WTC11 (cell line): ENCODE measurements around the gene NANOS1. TPM values are rescaled to one million over a fixed set of nuclear protein-coding genes. Genes with fewer than 3 reads are reported as not detected.

Experiments
- ATAC-seq: fragments of 200-7000 bp; cut with Tn5 transposase; 2 replicates; pipeline ENCODE4 v1.10.0; 2021; ENCODE audit warnings: mild to moderate bottlenecking, moderate library complexity
- CTCF ChIA-PET: fragments of 300-600 bp; sonication (Branson Sonifier 250); formaldehyde crosslinking; loops from one replicate; lab custom pipeline; 2021; ENCODE audit warnings: antibody characterized with exemption; lab: Charles Lee
- POLR2A ChIA-PET: fragments of 350-600 bp; sonication (Branson Sonifier 250); formaldehyde crosslinking; loops from one replicate; lab custom pipeline; 2021; ENCODE audit warnings: antibody characterized with exemption; lab: Charles Lee
- DNase-seq: peaks from one replicate; pipeline ENCODE4 v3.0.0; 2021; ENCODE audit warnings: low spot score
- H3K27ac Mint-ChIP-seq: 2 replicates; pipeline ENCODE4 v1.8.0; 2021; ENCODE audit warnings: mixed read lengths
- H3K27me3 Mint-ChIP-seq: 2 replicates; pipeline ENCODE4 v1.8.0; 2021; ENCODE audit warnings: low read depth, mild to moderate bottlenecking, moderate library complexity, mixed read lengths
- H3K36me3 Mint-ChIP-seq: 2 replicates; pipeline ENCODE4 v1.8.0; 2021; ENCODE audit warnings: mixed read lengths
- H3K4me1 Mint-ChIP-seq: 2 replicates; pipeline ENCODE4 v1.8.0; 2022; ENCODE audit warnings: mixed read lengths
- H3K4me3 Mint-ChIP-seq: 2 replicates; pipeline ENCODE4 v1.8.0; 2021; ENCODE audit warnings: mild to moderate bottlenecking, moderate library complexity, mixed read lengths
- H3K9me3 Mint-ChIP-seq: 2 replicates; pipeline ENCODE4 v1.8.0; 2021; ENCODE audit warnings: mixed read lengths
- ATF3 ChIP-seq: sonication (generic); formaldehyde crosslinking; conservative IDR thresholded peaks from 2 replicates; pipeline ENCODE4 v1.8.1; 2022; ENCODE audit warnings: mild to moderate bottlenecking, missing genetic modification reagents
- CDX4 ChIP-seq: fragments of 250-450 bp; sonication (Bioruptor Pico); IDR thresholded peaks from 2 replicates; pipeline ENCODE4 v1.9.0; 2021; ENCODE audit warnings: moderate library complexity, mild to moderate bottlenecking, inconsistent platforms, borderline replicate concordance
- E2F4 ChIP-seq: sonication (generic); formaldehyde crosslinking; IDR thresholded peaks from 2 replicates; pipeline ENCODE4 v1.8.1; 2022; ENCODE audit warnings: low read depth, mild to moderate bottlenecking, moderate library complexity, missing genetic modification reagents, borderline replicate concordance
- FOXJ3 ChIP-seq: sonication (generic); formaldehyde crosslinking; IDR thresholded peaks from 2 replicates; pipeline ENCODE4 v1.9.0; 2021; ENCODE audit warnings: missing genetic modification reagents, mild to moderate bottlenecking, borderline replicate concordance
- FOXK1 ChIP-seq: sonication (generic); formaldehyde crosslinking; IDR thresholded peaks from 2 replicates; pipeline ENCODE4 v1.8.0; 2022; ENCODE audit warnings: mild to moderate bottlenecking, moderate library complexity, missing genetic modification reagents
- FOXP1 ChIP-seq: sonication (generic); formaldehyde crosslinking; IDR thresholded peaks from 2 replicates; pipeline ENCODE4 v1.8.0; 2022; ENCODE audit warnings: missing genetic modification reagents, mild to moderate bottlenecking, moderate library complexity, borderline replicate concordance
- GRHL2 ChIP-seq: fragments of 250-450 bp; sonication (Bioruptor Pico); IDR thresholded peaks from 2 replicates; pipeline ENCODE4 v1.8.0; 2022; ENCODE audit warnings: mild to moderate bottlenecking, moderate library complexity; ENCODE audit not compliant: insufficient replicate concordance, severe bottlenecking
- IRF1 ChIP-seq: sonication (generic); formaldehyde crosslinking; IDR thresholded peaks from 2 replicates; pipeline ENCODE4 v1.8.0; 2023; ENCODE audit warnings: missing genetic modification reagents
- MLX ChIP-seq: sonication (generic); formaldehyde crosslinking; IDR thresholded peaks from 2 replicates; pipeline ENCODE4 v1.8.1; 2023; ENCODE audit warnings: mild to moderate bottlenecking, missing genetic modification reagents, moderate library complexity
- NFATC4 ChIP-seq: fragments of 250-450 bp; sonication (Bioruptor Pico); IDR thresholded peaks from 2 replicates; pipeline ENCODE4 v1.9.0; 2021; ENCODE audit warnings: mild to moderate bottlenecking
- NR2C2 ChIP-seq: sonication (generic); formaldehyde crosslinking; IDR thresholded peaks from 2 replicates; pipeline ENCODE4 v1.8.0; 2022; ENCODE audit warnings: mild to moderate bottlenecking, missing genetic modification reagents
- PRDM15 ChIP-seq: sonication (generic); formaldehyde crosslinking; IDR thresholded peaks from 2 replicates; pipeline ENCODE4 v1.8.0; 2022; ENCODE audit warnings: missing genetic modification reagents
- PREB ChIP-seq: sonication (generic); formaldehyde crosslinking; IDR thresholded peaks from 2 replicates; pipeline ENCODE4 v1.8.1; 2022; ENCODE audit warnings: mild to moderate bottlenecking, missing genetic modification reagents, moderate library complexity, borderline replicate concordance
- SMAD4 ChIP-seq: sonication (generic); formaldehyde crosslinking; IDR thresholded peaks from 2 replicates; pipeline ENCODE4 v1.8.0; 2022; ENCODE audit warnings: mild to moderate bottlenecking, missing genetic modification reagents
- SOX15 ChIP-seq: fragments of 250-450 bp; sonication (Bioruptor Pico); IDR thresholded peaks from 2 replicates; pipeline ENCODE4 v1.9.0; 2021; ENCODE audit warnings: mild to moderate bottlenecking
- TP53 ChIP-seq: sonication (generic); formaldehyde crosslinking; IDR thresholded peaks from 2 replicates; pipeline ENCODE4 v1.8.1; 2023; ENCODE audit warnings: mild to moderate bottlenecking, missing genetic modification reagents
- USF2 ChIP-seq: sonication (generic); formaldehyde crosslinking; IDR thresholded peaks from 2 replicates; pipeline ENCODE4 v1.8.1; 2023; ENCODE audit warnings: mild to moderate bottlenecking, missing genetic modification reagents, moderate library complexity
- ZMAT4 ChIP-seq: fragments of 250-450 bp; sonication (Bioruptor Pico); IDR thresholded peaks from 2 replicates; pipeline ENCODE4 v1.9.0; 2021; ENCODE audit warnings: mild to moderate bottlenecking
- ZNF263 ChIP-seq: sonication (generic); formaldehyde crosslinking; IDR thresholded peaks from 2 replicates; pipeline ENCODE4 v1.8.1; 2022; ENCODE audit warnings: low read depth, mild to moderate bottlenecking, moderate library complexity, missing genetic modification reagents
- ZNF396 ChIP-seq: fragments of 250-450 bp; sonication (Bioruptor Pico); IDR thresholded peaks from 2 replicates; pipeline ENCODE4 v1.8.0; 2021; ENCODE audit warnings: mild to moderate bottlenecking, moderate library complexity, borderline replicate concordance
- ZNF671 ChIP-seq: fragments of 250-450 bp; sonication (Bioruptor Pico); IDR thresholded peaks from 2 replicates; pipeline ENCODE4 v1.8.0; 2021; ENCODE audit warnings: mild to moderate bottlenecking
- total RNA-seq: library from RNA; stranded (reverse); gene quantifications from 3 replicates; pipeline ENCODE4 v1.2.3, GENCODE V29; 2021

The NANOS1 gene
- total RNA-seq, 1 experiment from 2014 or later = 2.9 TPM

GRCh38 chr10:118986815-118987790, 42.4 kb upstream of the NANOS1 start:
- POLR2A ChIA-PET = no interaction called here
- DNase-seq (no peak), ATAC-seq (no peak)
- CTCF ChIA-PET = no interaction called here
- H3K36me3 Mint-ChIP-seq = peaks cover 13% of the 10 kb centered on the region
- no peaks in the 10 kb centered on the region for H3K27me3 Mint-ChIP-seq
- no peak overlapping the region for H3K4me3 Mint-ChIP-seq
- peaks cover 6% of the 10 kb centered on the region for H3K4me1 Mint-ChIP-seq
- TF ChIP-seq SOX15 (CRISPR knock-in tag) (no peak), ZNF396 (CRISPR knock-in tag) (no peak), TP53 (CRISPR knock-in tag) (no peak), ZNF671 (CRISPR knock-in tag) (no peak), GRHL2 (no peak), PREB (no peak), PRDM15 (no peak), FOXJ3 (CRISPR knock-in tag) (no peak)
- H3K9me3 Mint-ChIP-seq = peaks cover 21% of the 10 kb centered on the region
- no peak overlapping the region for H3K27ac Mint-ChIP-seq

- Mint-ChIP-seq H3K9me3 (peaks cover 15% of the 10 kb centered on the region), H3K4me1 (no peaks in the 10 kb centered on the region), H3K36me3 (peaks cover 5% of the 10 kb centered on the region; the same call in 1 of the 2 replicates), H3K27ac (no peak overlapping the region), H3K4me3 (no peak overlapping the region), H3K27me3 (no peaks in the 10 kb centered on the region)
- ATAC-seq (no peak), DNase-seq (no peak)
- POLR2A ChIA-PET = no interaction called here
- CTCF ChIA-PET = no interaction called here
- TF ChIP-seq TP53 (CRISPR knock-in tag) = no peak
- no peak for TF ChIP-seq NFATC4 (CRISPR knock-in tag)
- TF ChIP-seq IRF1 (CRISPR knock-in tag) = no peak
- TF ChIP-seq SMAD4 = no peak
- TF ChIP-seq USF2 (CRISPR knock-in tag) = no peak
- TF ChIP-seq E2F4 (CRISPR knock-in tag) = no peak
- no peak for TF ChIP-seq ZMAT4 (CRISPR knock-in tag)
- TF ChIP-seq MLX (CRISPR knock-in tag) = no peak
- TF ChIP-seq ZNF263 (CRISPR knock-in tag) = no peak
- no peak for TF ChIP-seq FOXJ3 (CRISPR knock-in tag)
- no peak for TF ChIP-seq CDX4 (CRISPR knock-in tag)
- TF ChIP-seq FOXP1 (CRISPR knock-in tag) = no peak
- no peak for TF ChIP-seq PREB
- no peak for TF ChIP-seq ATF3 (CRISPR knock-in tag)
- no peak for TF ChIP-seq FOXK1 (CRISPR knock-in tag)
- TF ChIP-seq NR2C2 (CRISPR knock-in tag) = no peak
Measured at GRCh38 chr10:118990326-118990725, 39.2 kb upstream of the NANOS1 start.
